Stomach smooth muscle (tissue), 2 donors: ENCODE measurements around the gene ALG9.
"Not testable (repeated sequence)": the region's sequence is repeated elsewhere in the genome, so short reads cannot be mapped to it uniquely, and the experiment has no call there.

Source experiments
- H3K27ac ChIP-seq: one replicate; pipeline ENCODE4 v1.7.0; 2013; ENCODE audit warnings: mild to moderate bottlenecking, low read length, inconsistent platforms
- H3K27me3 ChIP-seq, 2 donors: one replicate each; pipeline ENCODE4 v1.7.0; 2013; ENCODE audit warnings: low read length in 2 of 2; ENCODE audit not compliant: insufficient read depth in 2 of 2, control insufficient read depth in 1 of 2
- H3K36me3 ChIP-seq, 2 donors: one replicate each; pipeline ENCODE4 v1.7.0; 2013; ENCODE audit warnings: low read length in 2 of 2; ENCODE audit not compliant: control insufficient read depth in 2 of 2, insufficient read depth in 2 of 2
- H3K4me1 ChIP-seq: one replicate; pipeline ENCODE4 v1.7.0; 2013; ENCODE audit warnings: low read length; ENCODE audit not compliant: control insufficient read depth, insufficient read depth
- H3K4me3 ChIP-seq, 2 donors: one replicate each; pipeline ENCODE4 v1.7.0; 2013; ENCODE audit warnings: low read length in 2 of 2
- H3K9ac ChIP-seq, 2 donors: one replicate each; pipeline ENCODE4 v1.7.0; 2013; ENCODE audit warnings: low read length in 2 of 2, mild to moderate bottlenecking in 1 of 2
- H3K9me3 ChIP-seq, 2 donors: one replicate each; pipeline ENCODE4 v1.7.0; 2013; ENCODE audit warnings: low read length in 2 of 2; ENCODE audit not compliant: control insufficient read depth in 2 of 2
- donor health status: healthy.
- donor health status: Pancreatic carcinoma.

Gene ALG9

DNA sequence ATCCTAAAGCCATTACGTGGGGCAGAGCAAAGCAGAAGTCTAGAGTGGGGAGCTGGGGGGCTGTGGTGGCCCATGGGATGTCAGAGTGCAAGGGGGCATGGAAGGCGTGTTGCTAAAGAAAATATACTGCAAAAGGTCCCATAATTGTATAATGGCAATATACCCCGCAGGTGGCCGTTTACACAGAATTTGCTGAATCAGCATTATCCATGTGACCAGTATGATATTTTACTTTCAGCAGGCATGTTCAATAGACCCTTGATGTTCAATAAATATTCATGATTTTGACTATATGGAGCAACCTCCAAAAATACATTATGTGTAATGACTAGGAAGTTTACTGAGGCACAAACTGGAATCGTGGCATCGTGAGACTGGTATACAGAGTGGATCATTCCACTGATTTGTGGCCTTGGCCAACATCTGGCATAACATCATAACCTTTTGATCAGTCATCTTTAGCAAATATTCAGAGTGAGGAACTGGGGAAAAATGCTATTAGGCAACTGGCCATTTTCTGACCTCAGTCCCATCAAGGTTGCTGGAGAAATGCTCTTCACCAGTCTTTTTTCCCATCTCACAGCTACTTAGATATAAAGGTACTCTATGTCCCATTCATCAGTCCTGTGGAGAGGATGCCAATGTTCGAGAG lies 75.9 kb downstream of the ALG9 start:
- Histone ChIP-seq H3K9ac (no peak overlapping the region), H3K27ac (peak overlapping the region; percentile 18), H3K27me3 (no peaks in the 10 kb centered on the region), H3K36me3 (peaks cover 5 to 8% of the 10 kb centered on the region in 2 donors), H3K4me3 (no peak overlapping the region), H3K4me1 (no peaks in the 10 kb centered on the region), H3K9me3 (peaks cover 0 to 6% of the 10 kb centered on the region in 2 donors)

DNA sequence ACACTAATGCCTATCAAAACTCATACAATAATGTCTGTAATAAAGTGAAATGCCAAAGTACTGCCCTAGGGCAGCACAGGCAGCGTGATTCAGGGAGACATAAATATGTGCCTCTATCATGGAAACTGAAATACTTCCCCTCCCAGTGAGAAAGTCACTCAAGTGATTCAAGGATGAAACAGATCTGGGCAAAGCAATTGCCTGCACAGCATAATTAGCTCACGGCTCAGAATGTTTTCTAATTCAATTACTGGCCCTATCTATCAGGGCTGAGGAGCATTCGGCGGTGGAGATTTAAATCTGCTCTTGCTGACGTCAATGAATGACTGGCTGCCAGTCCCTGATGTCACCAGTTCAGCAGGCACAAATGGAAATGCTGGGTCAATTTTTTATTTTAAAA lies 77.5 kb downstream of the ALG9 start:
- H3K4me3 ChIP-seq: no peak overlapping the region
- H3K9me3 ChIP-seq: peaks cover 0 to 6% of the 10 kb centered on the region in 2 donors
- no peaks in the 10 kb centered on the region for H3K27me3 ChIP-seq
- peaks cover 5 to 8% of the 10 kb centered on the region in 2 donors for H3K36me3 ChIP-seq
- no peaks in the 10 kb centered on the region for H3K4me1 ChIP-seq
- no peak overlapping the region for H3K9ac ChIP-seq
- H3K27ac ChIP-seq: no peak overlapping the region

DNA sequence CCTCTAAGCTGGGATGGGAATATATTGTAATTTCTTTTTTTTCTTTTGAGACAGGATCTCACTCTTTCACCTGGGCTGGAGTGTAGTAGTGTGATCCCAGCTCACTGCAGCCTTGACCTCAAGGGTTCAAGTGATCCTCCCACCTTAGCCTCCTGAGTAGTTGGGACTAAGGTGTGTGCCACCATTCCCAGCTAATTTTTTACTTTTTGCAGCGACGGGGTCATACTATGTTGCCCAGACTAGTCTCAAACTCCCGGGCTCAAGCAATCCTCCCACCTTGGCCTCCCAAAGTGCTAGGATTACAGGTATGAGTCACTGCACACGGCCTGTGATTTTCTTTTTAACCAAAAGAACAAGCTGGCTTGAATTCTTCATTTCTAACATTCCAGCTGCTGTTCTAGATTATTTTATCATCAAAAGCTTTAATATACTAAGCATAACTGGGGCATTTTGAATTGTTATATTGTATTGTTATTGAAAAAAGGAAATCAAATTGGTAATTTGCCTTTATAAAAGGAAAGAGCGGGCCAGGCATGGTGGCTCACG lies 78.4 kb downstream of the ALG9 start:
- Histone ChIP-seq H3K9ac (no peak overlapping the region), H3K36me3 (peaks cover 3 to 8% of the 10 kb centered on the region in 2 donors), H3K4me1 (peaks cover 2% of the 10 kb centered on the region), H3K27me3 (no peaks in the 10 kb centered on the region), H3K27ac (no peak overlapping the region), H3K4me3 (no peak overlapping the region), H3K9me3 (peaks cover 0 to 6% of the 10 kb centered on the region in 2 donors)

DNA sequence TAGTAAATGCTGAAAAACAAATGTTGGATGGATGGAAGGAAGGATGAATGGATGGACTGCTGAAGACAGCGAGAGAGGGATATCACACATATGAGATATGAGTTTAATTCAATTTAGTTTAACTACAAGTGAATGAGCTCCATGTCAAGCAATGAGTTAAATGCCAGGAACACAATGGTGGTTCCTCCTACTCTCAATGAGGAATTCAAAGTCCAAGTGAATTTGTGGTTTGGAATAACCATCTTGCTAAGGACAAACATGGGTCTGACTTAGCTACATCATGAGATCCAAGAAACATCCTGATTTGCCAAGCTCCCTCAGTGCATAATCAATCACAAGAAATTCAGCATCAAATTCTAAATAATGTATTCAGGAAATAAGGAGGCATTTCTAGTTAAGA lies 79.1 kb downstream of the ALG9 start:
- Histone ChIP-seq H3K27me3 (no peaks in the 10 kb centered on the region), H3K4me1 (peaks cover 3% of the 10 kb centered on the region), H3K9me3 (peaks cover 0 to 2% of the 10 kb centered on the region in 2 donors), H3K36me3 (peaks cover 3 to 8% of the 10 kb centered on the region in 2 donors), H3K27ac (no peak overlapping the region), H3K4me3 (no peak overlapping the region), H3K9ac (no peak overlapping the region)

DNA sequence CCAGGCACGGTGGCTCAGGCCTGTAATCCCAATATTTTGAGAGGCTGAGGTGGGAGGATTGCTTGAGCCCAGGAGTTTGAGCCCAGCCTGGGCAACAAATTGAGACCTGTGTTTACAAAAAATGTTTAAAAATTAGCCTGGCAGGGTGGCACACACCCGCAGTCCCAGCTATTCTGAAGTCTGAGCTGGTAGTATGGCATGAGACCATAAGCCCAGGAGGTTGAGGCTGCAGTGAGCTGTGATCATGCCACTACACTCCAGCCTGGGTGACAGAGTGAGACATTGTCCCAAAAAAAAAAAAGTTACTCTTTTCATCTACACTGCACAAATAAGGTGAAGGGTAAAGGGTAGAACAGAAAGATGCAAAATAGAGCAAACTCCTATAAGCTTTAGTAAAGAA lies 82.9 kb downstream of the ALG9 start:
- Histone ChIP-seq H3K4me1 (peaks cover 3% of the 10 kb centered on the region), H3K27ac (peak overlapping the region; percentile 31), H3K9ac (no peak overlapping the region), H3K27me3 (no peaks in the 10 kb centered on the region), H3K36me3 (peaks cover 11 to 14% of the 10 kb centered on the region in 2 donors), H3K9me3 (no peaks in the 10 kb centered on the region), H3K4me3 (no peak overlapping the region)

DNA sequence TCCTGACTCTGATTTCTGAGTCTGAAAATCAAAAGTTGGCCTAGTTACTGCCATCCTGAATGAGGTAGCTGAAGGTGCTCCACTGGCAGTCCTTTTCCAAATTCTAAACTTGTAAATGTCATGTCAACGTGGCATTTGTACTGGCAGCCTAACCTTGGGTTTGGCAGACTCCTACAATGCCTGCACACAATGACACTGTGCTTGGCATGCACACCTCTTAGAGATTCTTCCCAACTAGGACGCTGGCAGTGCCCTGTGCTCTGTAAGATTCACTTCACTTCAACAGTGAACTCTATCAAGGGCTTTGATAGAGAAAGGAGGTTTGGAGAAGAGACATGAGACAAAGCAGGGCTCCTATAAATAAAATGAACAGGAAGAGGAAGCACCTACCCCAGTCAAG lies 83.3 kb downstream of the ALG9 start:
- H3K27ac ChIP-seq: peak overlapping the region; percentile 31
- peaks cover 3% of the 10 kb centered on the region for H3K4me1 ChIP-seq
- peaks cover 11 to 14% of the 10 kb centered on the region in 2 donors for H3K36me3 ChIP-seq

DNA sequence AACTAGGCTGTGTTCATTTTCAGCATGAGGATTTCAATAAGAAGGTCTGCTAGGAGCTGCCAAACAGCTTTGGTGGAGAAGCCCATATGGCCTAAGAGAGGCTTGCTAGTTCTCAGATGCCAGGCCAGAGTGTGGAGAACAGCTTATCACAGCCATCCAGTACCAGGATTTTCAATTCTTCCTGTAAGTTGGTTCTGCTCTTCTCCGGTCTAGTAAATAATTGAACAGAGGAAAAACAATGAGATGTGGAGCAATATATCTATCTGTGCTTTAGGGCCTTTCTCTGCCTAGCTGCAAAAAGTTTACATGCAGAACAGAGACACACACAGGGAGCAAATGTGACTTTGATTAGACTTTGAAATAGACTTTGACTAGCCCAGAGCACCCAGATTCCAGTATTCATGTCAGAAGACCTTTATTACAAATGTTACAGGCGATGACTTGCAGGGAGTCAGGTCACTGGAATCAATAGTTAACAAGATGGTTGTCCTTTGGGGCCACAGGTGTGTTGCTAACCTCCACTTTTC lies 85.4 kb downstream of the ALG9 start:
- Histone ChIP-seq H3K27ac (no peak overlapping the region), H3K9ac (no peak overlapping the region)

More for the DNA sequence above, 83.3 kb downstream of the ALG9 start:
- H3K9me3 ChIP-seq: no peaks in the 10 kb centered on the region
- no peak overlapping the region for H3K9ac ChIP-seq
- no peaks in the 10 kb centered on the region for H3K27me3 ChIP-seq
- no peak overlapping the region for H3K4me3 ChIP-seq

DNA sequence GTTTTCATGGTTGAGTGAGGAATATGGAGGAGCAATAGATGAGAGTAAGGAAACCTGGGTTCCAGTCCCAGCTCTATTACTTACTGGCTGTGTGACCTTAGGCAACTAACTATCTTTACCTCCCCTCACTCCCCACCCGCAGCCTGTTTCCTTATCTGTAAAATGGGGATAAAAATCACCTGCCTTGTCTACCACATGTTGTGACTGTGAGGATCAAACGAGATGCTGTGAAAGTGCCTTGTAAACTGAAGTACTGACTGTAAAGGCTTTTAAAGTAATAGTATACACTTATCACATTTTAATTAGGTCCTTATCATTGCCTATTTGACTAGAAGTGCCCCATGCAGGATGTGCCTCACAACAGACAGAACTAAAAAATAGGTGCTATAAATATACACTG lies 86.3 kb downstream of the ALG9 start:
- Histone ChIP-seq H3K9ac (no peak overlapping the region), H3K4me3 (no peak overlapping the region), H3K9me3 (no peaks in the 10 kb centered on the region), H3K27me3 (no peaks in the 10 kb centered on the region), H3K4me1 (peaks cover 3% of the 10 kb centered on the region), H3K36me3 (peaks cover 7 to 14% of the 10 kb centered on the region in 2 donors), H3K27ac (no peak overlapping the region)

More for the DNA sequence above, 85.4 kb downstream of the ALG9 start:
- no peak overlapping the region for H3K4me3 ChIP-seq
- H3K36me3 ChIP-seq: peaks cover 7 to 14% of the 10 kb centered on the region in 2 donors
- no peaks in the 10 kb centered on the region for H3K27me3 ChIP-seq
- no peaks in the 10 kb centered on the region for H3K9me3 ChIP-seq
- H3K4me1 ChIP-seq: peaks cover 3% of the 10 kb centered on the region

DNA sequence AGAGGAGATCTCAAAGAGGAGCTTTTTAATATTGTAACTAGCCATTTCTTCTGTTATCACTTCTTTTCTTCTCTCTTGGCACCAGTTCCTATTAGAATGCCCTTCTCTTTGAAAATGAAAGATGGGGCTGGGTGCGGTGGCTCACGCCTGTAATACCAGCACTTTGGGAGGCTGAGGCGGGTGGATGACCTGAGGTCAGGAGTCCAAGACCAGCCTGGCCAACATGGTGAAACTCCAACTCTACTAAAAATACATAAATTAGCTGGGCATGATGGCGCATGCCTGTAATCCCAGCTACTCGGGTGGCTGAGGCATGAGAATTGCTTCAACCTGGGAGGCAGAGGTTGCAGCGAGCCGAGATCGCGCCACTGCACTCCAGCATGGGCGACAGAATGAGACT lies 87.1 kb downstream of the ALG9 start:
- H3K27me3 ChIP-seq, H3K4me1 ChIP-seq, H3K4me3 ChIP-seq, H3K9ac ChIP-seq, H3K27ac ChIP-seq, H3K9me3 ChIP-seq: not testable (repeated sequence)
- H3K36me3 ChIP-seq: peaks cover 7 to 14% of the 10 kb centered on the region in 2 donors

DNA sequence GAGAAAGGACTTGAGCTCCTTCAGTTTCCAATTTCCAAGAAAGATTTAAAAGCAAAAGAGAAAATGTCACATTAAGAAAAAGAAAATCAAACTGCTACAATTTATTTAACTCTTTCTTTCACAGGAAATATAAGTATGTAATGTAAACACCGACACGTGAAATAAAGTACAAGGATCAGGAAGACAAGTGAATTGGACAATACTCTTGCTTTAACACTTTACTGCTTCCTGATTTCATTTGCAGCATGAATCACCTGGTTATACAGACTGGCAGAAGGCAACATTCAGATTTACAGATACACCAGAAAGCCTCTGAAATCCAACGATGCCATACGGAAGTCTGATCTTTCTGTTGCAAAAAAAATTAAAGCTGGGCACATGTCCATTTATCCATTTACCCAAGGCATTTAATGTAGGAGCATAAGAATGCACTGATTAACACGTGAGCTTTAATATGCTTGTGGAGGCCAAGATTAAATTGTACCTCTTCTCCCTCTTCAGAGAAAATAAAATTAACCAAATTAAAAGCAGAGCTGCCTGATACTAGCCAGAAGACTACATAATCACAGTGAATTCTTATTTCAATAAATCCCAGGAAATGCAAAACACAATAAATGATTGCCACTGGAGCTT lies 89.2 kb downstream of the ALG9 start:
- Histone ChIP-seq H3K4me3 (no peak overlapping the region), H3K27me3 (no peaks in the 10 kb centered on the region), H3K4me1 (no peaks in the 10 kb centered on the region), H3K27ac (no peak overlapping the region), H3K9me3 (no peaks in the 10 kb centered on the region), H3K9ac (no peak overlapping the region), H3K36me3 (peaks cover 7 to 14% of the 10 kb centered on the region in 2 donors)

DNA sequence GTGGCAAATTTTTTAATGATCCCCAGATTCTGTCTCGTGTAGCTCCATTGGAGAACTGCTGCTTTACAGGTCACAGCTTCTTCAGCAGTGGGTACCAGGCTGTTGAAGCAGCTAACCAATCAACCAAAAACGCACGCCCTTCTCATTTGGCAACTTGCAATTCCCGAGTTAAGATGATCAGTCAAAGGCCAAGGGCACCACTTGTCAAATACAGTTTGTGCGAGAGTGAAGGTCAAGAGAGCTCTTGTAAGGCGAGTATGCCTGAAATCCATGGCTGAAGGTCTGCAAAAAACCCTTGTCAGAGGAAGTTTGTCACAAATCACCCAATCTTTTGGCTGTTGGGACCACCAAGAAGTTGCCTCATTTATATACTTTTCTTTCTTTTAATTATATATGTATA lies 92.3 kb downstream of the ALG9 start:
- Histone ChIP-seq H3K27me3 (no peaks in the 10 kb centered on the region), H3K9ac (no peak overlapping the region), H3K4me3 (no peak overlapping the region), H3K27ac (no peak overlapping the region), H3K4me1 (no peaks in the 10 kb centered on the region), H3K9me3 (no peaks in the 10 kb centered on the region), H3K36me3 (no peaks in the 10 kb centered on the region)
